HG03575 (cell line): ENCODE data around the gene PADI1.

ENCODE experiments used
- ATAC-seq: cut with Tn5 transposase; IDR thresholded peaks from one replicate; pipeline ENCODE4 v1.9.1; 2021; ENCODE audit not compliant: unreplicated experiment, insufficient number of reproducible peaks, low FRiP score; ENCODE audit errors: extremely low read depth

Gene PADI1

GRCh38 chr1:17280894-17281293, 76.0 kb downstream of the PADI1 start:
- no peak for ATAC-seq

- no peak for ATAC-seq
These were observed 76.8 kb downstream of the PADI1 start for GRCh38 chr1:17281775-17282181.

- ATAC-seq: no peak
These were observed 77.9 kb downstream of the PADI1 start for GRCh38 chr1:17282836-17283235.

- no peak for ATAC-seq
These were observed 81.7 kb downstream of the PADI1 start for GRCh38 chr1:17286646-17287045.

- no peak for ATAC-seq
These were observed 82.3 kb downstream of the PADI1 start for GRCh38 chr1:17287130-17287776.

GRCh38 chr1:17289721-17290120, 84.8 kb downstream of the PADI1 start:
- no peak for ATAC-seq

GRCh38 chr1:17290553-17290952, 85.6 kb downstream of the PADI1 start:
- ATAC-seq: no peak

- ATAC-seq: no peak
These were observed 87.6 kb downstream of the PADI1 start for GRCh38 chr1:17292299-17293160.

GRCh38 chr1:17293681-17294425, 88.9 kb downstream of the PADI1 start:
- ATAC-seq: no peak

GRCh38 chr1:17295292-17295691, 90.4 kb downstream of the PADI1 start:
- ATAC-seq: no peak
